Measurements from ENCODE around the gene MDM1.

MDM1 gene

GRCh38 chr12:68367903-68368302, 35.7 kb upstream of the MDM1 start:
- no peak overlapping the region for H3K4me3 ChIP-seq (ENCODE audit: low read length)
- H3K9me3 ChIP-seq (ENCODE audit: control insufficient read depth, low read length): no peaks in the 10 kb centered on the region
- no peaks in the 10 kb centered on the region for H3K36me3 ChIP-seq (ENCODE audit: control insufficient read depth, insufficient read depth, low read length)
- no peaks in the 10 kb centered on the region for H3K27me3 ChIP-seq (ENCODE audit: control insufficient read depth, insufficient read depth, low read length)
- peaks cover 26% of the 10 kb centered on the region for H3K4me1 ChIP-seq (ENCODE audit: control insufficient read depth, insufficient read depth, low read length)
- H3K9ac ChIP-seq (ENCODE audit: low read length): no peak overlapping the region

- no peaks in the 10 kb centered on the region for H3K36me3 ChIP-seq (ENCODE audit: control insufficient read depth, insufficient read depth, low read length)
- peaks cover 26% of the 10 kb centered on the region for H3K4me1 ChIP-seq (ENCODE audit: control insufficient read depth, insufficient read depth, low read length)
- no peak overlapping the region for H3K9ac ChIP-seq (ENCODE audit: low read length)
- no peak overlapping the region for H3K4me3 ChIP-seq (ENCODE audit: low read length)
- no peaks in the 10 kb centered on the region for H3K27me3 ChIP-seq (ENCODE audit: control insufficient read depth, insufficient read depth, low read length)
- no peaks in the 10 kb centered on the region for H3K9me3 ChIP-seq (ENCODE audit: control insufficient read depth, low read length)
These were observed 35.0 kb upstream of the MDM1 start for GRCh38 chr12:68367116-68367515.

- peaks cover 23% of the 10 kb centered on the region for H3K4me1 ChIP-seq (ENCODE audit: control insufficient read depth, insufficient read depth, low read length)
These were observed 32.9 kb upstream of the MDM1 start for GRCh38 chr12:68364893-68365725.

GRCh38 chr12:68364328-68364727, 32.2 kb upstream of the MDM1 start:
- Histone ChIP-seq H3K27me3 (ENCODE audit: control insufficient read depth, insufficient read depth, low read length) (no peaks in the 10 kb centered on the region), H3K4me1 (ENCODE audit: control insufficient read depth, insufficient read depth, low read length) (peaks cover 19% of the 10 kb centered on the region), H3K9ac (ENCODE audit: low read length) (peak overlapping the region; percentile 54), H3K4me3 (ENCODE audit: low read length) (no peak overlapping the region), H3K9me3 (ENCODE audit: control insufficient read depth, low read length) (no peaks in the 10 kb centered on the region), H3K36me3 (ENCODE audit: control insufficient read depth, insufficient read depth, low read length) (no peaks in the 10 kb centered on the region)

More at GRCh38 chr12:68364893-68365725, 32.9 kb upstream of the MDM1 start:
- Histone ChIP-seq H3K9me3 (ENCODE audit: control insufficient read depth, low read length) (no peaks in the 10 kb centered on the region), H3K36me3 (ENCODE audit: control insufficient read depth, insufficient read depth, low read length) (no peaks in the 10 kb centered on the region), H3K27me3 (ENCODE audit: control insufficient read depth, insufficient read depth, low read length) (no peaks in the 10 kb centered on the region), H3K4me3 (ENCODE audit: low read length) (peak overlapping the region; percentile 38), H3K9ac (ENCODE audit: low read length) (peak overlapping the region; percentile 54)

- Histone ChIP-seq H3K9me3 (ENCODE audit: control insufficient read depth, low read length) (no peaks in the 10 kb centered on the region), H3K36me3 (ENCODE audit: control insufficient read depth, insufficient read depth, low read length) (no peaks in the 10 kb centered on the region), H3K4me1 (ENCODE audit: control insufficient read depth, insufficient read depth, low read length) (peaks cover 19% of the 10 kb centered on the region), H3K4me3 (ENCODE audit: low read length) (no peak overlapping the region), H3K9ac (ENCODE audit: low read length) (no peak overlapping the region), H3K27me3 (ENCODE audit: control insufficient read depth, insufficient read depth, low read length) (no peaks in the 10 kb centered on the region)
These were observed 29.8 kb upstream of the MDM1 start for GRCh38 chr12:68361953-68362352.

- no peaks in the 10 kb centered on the region for H3K9me3 ChIP-seq (ENCODE audit: control insufficient read depth, low read length)
- H3K4me1 ChIP-seq (ENCODE audit: control insufficient read depth, insufficient read depth, low read length): peaks cover 10% of the 10 kb centered on the region
- H3K9ac ChIP-seq (ENCODE audit: low read length): no peak overlapping the region
- no peaks in the 10 kb centered on the region for H3K27me3 ChIP-seq (ENCODE audit: control insufficient read depth, insufficient read depth, low read length)
- H3K4me3 ChIP-seq (ENCODE audit: low read length): no peak overlapping the region
- no peaks in the 10 kb centered on the region for H3K36me3 ChIP-seq (ENCODE audit: control insufficient read depth, insufficient read depth, low read length)
These were observed 27.5 kb upstream of the MDM1 start for GRCh38 chr12:68359674-68360073.

- Histone ChIP-seq H3K4me1 (ENCODE audit: control insufficient read depth, insufficient read depth, low read length) (peaks cover 6% of the 10 kb centered on the region), H3K36me3 (ENCODE audit: control insufficient read depth, insufficient read depth, low read length) (no peaks in the 10 kb centered on the region), H3K4me3 (ENCODE audit: low read length) (no peak overlapping the region), H3K27me3 (ENCODE audit: control insufficient read depth, insufficient read depth, low read length) (no peaks in the 10 kb centered on the region), H3K9me3 (ENCODE audit: control insufficient read depth, low read length) (no peaks in the 10 kb centered on the region), H3K9ac (ENCODE audit: low read length) (peak overlapping the region; percentile 27)
These were observed 26.6 kb upstream of the MDM1 start for GRCh38 chr12:68358532-68359485.

GRCh38 chr12:68356986-68357385, 24.8 kb upstream of the MDM1 start:
- no peak overlapping the region for H3K9ac ChIP-seq (ENCODE audit: low read length)
- H3K4me3 ChIP-seq (ENCODE audit: low read length): no peak overlapping the region
- H3K27me3 ChIP-seq (ENCODE audit: control insufficient read depth, insufficient read depth, low read length): no peaks in the 10 kb centered on the region
- no peaks in the 10 kb centered on the region for H3K9me3 ChIP-seq (ENCODE audit: control insufficient read depth, low read length)
- H3K4me1 ChIP-seq (ENCODE audit: control insufficient read depth, insufficient read depth, low read length): no peaks in the 10 kb centered on the region
- no peaks in the 10 kb centered on the region for H3K36me3 ChIP-seq (ENCODE audit: control insufficient read depth, insufficient read depth, low read length)

- Histone ChIP-seq H3K4me1 (ENCODE audit: control insufficient read depth, insufficient read depth, low read length) (no peaks in the 10 kb centered on the region), H3K9ac (ENCODE audit: low read length) (no peak overlapping the region), H3K4me3 (ENCODE audit: low read length) (no peak overlapping the region), H3K36me3 (ENCODE audit: control insufficient read depth, insufficient read depth, low read length) (no peaks in the 10 kb centered on the region), H3K27me3 (ENCODE audit: control insufficient read depth, insufficient read depth, low read length) (no peaks in the 10 kb centered on the region), H3K9me3 (ENCODE audit: control insufficient read depth, low read length) (no peaks in the 10 kb centered on the region)
These were observed 24.0 kb upstream of the MDM1 start for GRCh38 chr12:68356060-68356695.

GRCh38 chr12:68354977-68355541, 22.9 kb upstream of the MDM1 start:
- Histone ChIP-seq H3K9me3 (ENCODE audit: control insufficient read depth, low read length) (no peaks in the 10 kb centered on the region), H3K9ac (ENCODE audit: low read length) (no peak overlapping the region), H3K27me3 (ENCODE audit: control insufficient read depth, insufficient read depth, low read length) (no peaks in the 10 kb centered on the region), H3K4me1 (ENCODE audit: control insufficient read depth, insufficient read depth, low read length) (no peaks in the 10 kb centered on the region), H3K36me3 (ENCODE audit: control insufficient read depth, insufficient read depth, low read length) (no peaks in the 10 kb centered on the region), H3K4me3 (ENCODE audit: low read length) (no peak overlapping the region)

GRCh38 chr12:68352067-68352466, 19.9 kb upstream of the MDM1 start:
- Histone ChIP-seq H3K27me3 (ENCODE audit: control insufficient read depth, insufficient read depth, low read length) (no peaks in the 10 kb centered on the region), H3K9ac (ENCODE audit: low read length) (no peak overlapping the region), H3K4me1 (ENCODE audit: control insufficient read depth, insufficient read depth, low read length) (no peaks in the 10 kb centered on the region), H3K36me3 (ENCODE audit: control insufficient read depth, insufficient read depth, low read length) (no peaks in the 10 kb centered on the region), H3K9me3 (ENCODE audit: control insufficient read depth, low read length) (no peaks in the 10 kb centered on the region), H3K4me3 (ENCODE audit: low read length) (no peak overlapping the region)
